ENCODE data around the gene DLGAP4. TPM values are rescaled to one million over a fixed set of nuclear protein-coding genes. Genes with fewer than 3 reads are reported as not detected.

The DLGAP4 gene
- total and polyA plus RNA-seq, 2 of the 13 experiments (the other 11 are each of a cell fraction or from before 2014, with no cell fraction given): 15.2 to 26.7 TPM

GRCh38 chr20:36415475-36416002 lies 109.4 kb downstream of the DLGAP4 start:
- WGBS (ENCODE audit: low lambda C conversion rate): 45% methylated on average over 3 of the region's 3 CpGs
- ATAC-seq (no peak), DNase-seq (ENCODE audit: low spot score) (no peak), FAIRE-seq (no peak)
- no peaks in the 10 kb centered on the region for H3K79me2 ChIP-seq (ENCODE audit: insufficient read depth, low read length)
- H3K9me3 ChIP-seq (ENCODE audit: low read length): no peaks in the 10 kb centered on the region
- intact Hi-C loops (cut with micrococcal nuclease; ENCODE audit: unreplicated experiment): no loop called here
- H3K4me3 ChIP-seq (replicated peaks in 1 of 3; ENCODE audit: insufficient read depth in 1 of 3, low read depth in 2 of 3, low read length in 3 of 3): no peak overlapping the region
- ChIA-PET POLR2A (no interaction called here), CTCF (ENCODE audit: low intra/inter-chr PET ratio, low total read pairs) (no interaction called here)
- peaks cover 4 to 39% of the 10 kb centered on the region in 2 experiments; a peak in 3 of 5 replicates for H3K27me3 ChIP-seq (ENCODE audit: control insufficient read depth in 1 of 2, insufficient read depth in 2 of 2, low read length in 2 of 2)
- no peak overlapping the region for H3K27ac ChIP-seq (ENCODE audit: extremely low read length, insufficient read depth, low read length)
- no peak overlapping the region for H2AFZ ChIP-seq (ENCODE audit: low read length)
- in situ Hi-C loops (cut with HindIII; ENCODE audit: extremely low pct_ligation_motif_present, low pct_unique_long_range_greater_than_20kb): no loop called here
- H3K9ac ChIP-seq (ENCODE audit: insufficient read depth, low read depth, low read length): no peak overlapping the region
- no peaks in the 10 kb centered on the region for H4K20me1 ChIP-seq (ENCODE audit: insufficient read depth, low read length)
- BruUV-seq (replicated peaks): no TSS peak
- no peak overlapping the region for H3K4me2 ChIP-seq (ENCODE audit: low read depth, low read length)
- TF ChIP-seq ZNF792 (CRISPR knock-in tag; IDR thresholded peaks at IDR 0.05) (no peak), ZNF768 (CRISPR knock-in tag; IDR thresholded peaks at IDR 0.05) (peak; percentile 90), ZMYM3 (CRISPR knock-in tag; IDR thresholded peaks at IDR 0.05) (peak; percentile 40; the same call in 1 of the 2 replicates), IKZF4 (CRISPR knock-in tag; IDR thresholded peaks at IDR 0.05; ENCODE audit: borderline replicate concordance, low read depth, not compliant biosample characterization) (no peak), JUNB (CRISPR knock-in tag; IDR thresholded peaks at IDR 0.05; ENCODE audit: borderline replicate concordance) (no peak), ZNF207 (IDR thresholded peaks at IDR 0.05; ENCODE audit: borderline replicate concordance) (no peak), ZNF660 (CRISPR knock-in tag; IDR thresholded peaks at IDR 0.05; ENCODE audit: borderline replicate concordance, low read depth) (no peak), FOXM1 (CRISPR knock-in tag; IDR thresholded peaks at IDR 0.05) (no peak), ZNF451 (CRISPR knock-in tag; IDR thresholded peaks at IDR 0.05) (no peak), RFX3 (CRISPR knock-in tag; IDR thresholded peaks at IDR 0.05) (no peak), FOXA3 (CRISPR knock-in tag; IDR thresholded peaks at IDR 0.05) (no peak)
- TF ChIP-seq, protein P1, sequence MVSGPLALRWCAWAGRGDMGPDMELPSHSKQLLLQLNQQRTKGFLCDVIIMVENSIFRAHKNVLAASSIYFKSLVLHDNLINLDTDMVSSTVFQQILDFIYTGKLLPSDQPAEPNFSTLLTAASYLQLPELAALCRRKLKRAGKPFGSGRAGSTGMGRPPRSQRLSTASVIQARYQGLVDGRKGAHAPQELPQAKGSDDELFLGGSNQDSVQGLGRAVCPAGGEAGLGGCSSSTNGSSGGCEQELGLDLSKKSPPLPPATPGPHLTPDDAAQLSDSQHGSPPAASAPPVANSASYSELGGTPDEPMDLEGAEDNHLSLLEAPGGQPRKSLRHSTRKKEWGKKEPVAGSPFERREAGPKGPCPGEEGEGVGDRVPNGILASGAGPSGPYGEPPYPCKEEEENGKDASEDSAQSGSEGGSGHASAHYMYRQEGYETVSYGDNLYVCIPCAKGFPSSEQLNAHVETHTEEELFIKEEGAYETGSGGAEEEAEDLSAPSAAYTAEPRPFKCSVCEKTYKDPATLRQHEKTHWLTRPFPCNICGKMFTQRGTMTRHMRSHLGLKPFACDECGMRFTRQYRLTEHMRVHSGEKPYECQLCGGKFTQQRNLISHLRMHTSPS (CRISPR knock-in tag; IDR thresholded peaks at IDR 0.05; ENCODE audit: low read depth): no peak
- TF ChIP-seq, protein P2, sequence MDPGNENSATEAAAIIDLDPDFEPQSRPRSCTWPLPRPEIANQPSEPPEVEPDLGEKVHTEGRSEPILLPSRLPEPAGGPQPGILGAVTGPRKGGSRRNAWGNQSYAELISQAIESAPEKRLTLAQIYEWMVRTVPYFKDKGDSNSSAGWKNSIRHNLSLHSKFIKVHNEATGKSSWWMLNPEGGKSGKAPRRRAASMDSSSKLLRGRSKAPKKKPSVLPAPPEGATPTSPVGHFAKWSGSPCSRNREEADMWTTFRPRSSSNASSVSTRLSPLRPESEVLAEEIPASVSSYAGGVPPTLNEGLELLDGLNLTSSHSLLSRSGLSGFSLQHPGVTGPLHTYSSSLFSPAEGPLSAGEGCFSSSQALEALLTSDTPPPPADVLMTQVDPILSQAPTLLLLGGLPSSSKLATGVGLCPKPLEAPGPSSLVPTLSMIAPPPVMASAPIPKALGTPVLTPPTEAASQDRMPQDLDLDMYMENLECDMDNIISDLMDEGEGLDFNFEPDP (CRISPR knock-in tag; conservative IDR thresholded peaks at IDR 0.05): no peak
- H3K4me1 ChIP-seq (ENCODE audit: insufficient read depth, low read length): no peaks in the 10 kb centered on the region
- no peaks in the 10 kb centered on the region for H3K36me3 ChIP-seq (replicated peaks in 1 of 2; ENCODE audit: control insufficient read depth in 1 of 2, insufficient read depth in 2 of 2, low read length in 2 of 2)

Measured in HepG2 (cell line).